ENCODE data around the gene ZFYVE28. TPM values are rescaled to one million over a fixed set of nuclear protein-coding genes. Genes with fewer than 3 reads are reported as not detected.

ZFYVE28 gene
- total and polyA plus RNA-seq, 2 of the 8 experiments (the other 6 are each of a cell fraction or from before 2014, with no cell fraction given), result 1.7 to 4.9 TPM

GRCh38 chr4:2371765-2372487, 46.5 kb downstream of the ZFYVE28 start:
- no peak for FAIRE-seq
- WGBS, 2 experiments (ENCODE audit: extremely low coverage in 1 of 2, insufficient coverage in 1 of 2, insufficient read length in 1 of 2, insufficient replicate concordance in 2 of 2, low coverage in 1 of 2, low lambda C conversion rate in 2 of 2, missing lambda C conversion rate in 1 of 2), result 87% methylated on average over 27 of the region's 27 CpGs; no CpG with 5 or more reads in 1 of the 2 experiments

More at GRCh38 chr4:2371765-2372487, 46.5 kb downstream of the ZFYVE28 start:
- H3K14ac ChIP-seq (ENCODE audit: insufficient read length), result no peak overlapping the region
- no peak overlapping the region for H2AK5ac ChIP-seq (ENCODE audit: low read depth, low read length)
- no peak for DNase-seq (ENCODE audit: low read depth in 1 of 2, low spot score in 2 of 2)
- H3K79me1 ChIP-seq (ENCODE audit: low read depth, low read length), result no peaks in the 10 kb centered on the region
- H3K4me2 ChIP-seq (ENCODE audit: insufficient read depth in 1 of 2, low read depth in 2 of 2, low read length in 2 of 2), result no peak overlapping the region
- H3K4me3 ChIP-seq (ENCODE audit: extremely low read depth in 1 of 4, insufficient read depth in 2 of 4, low read depth in 3 of 4, low read length in 4 of 4), result no peak overlapping the region
- H3K27me3 ChIP-seq (replicated peaks in 1 of 4; ENCODE audit: control insufficient read depth in 3 of 4, extremely low read depth in 1 of 4, insufficient read depth in 3 of 4, low read length in 3 of 4), result no peaks in the 10 kb centered on the region
- no peaks in the 10 kb centered on the region for H3K36me3 ChIP-seq (ENCODE audit: control insufficient read depth in 2 of 4, insufficient read depth in 4 of 4, low read length in 3 of 4)
- no peak overlapping the region for H2BK20ac ChIP-seq (ENCODE audit: low read length)
- ChIA-PET POLR2A (ENCODE audit: partially characterized antibody) (no interaction called here), CTCF (ENCODE audit: partially characterized antibody) (interaction anchor here (0.8 kb wide), 1 partner anchor 152 kb away, joined by 4 read pairs; no protein-coding TSS in a partner anchor)
- no peak overlapping the region for H3K23ac ChIP-seq (ENCODE audit: insufficient read length)
- no peak for TF ChIP-seq SP1 (IDR thresholded peaks at IDR 0.05; ENCODE audit: low read depth, low read length)
- TF ChIP-seq SIRT6 (IDR thresholded peaks at IDR 0.05; ENCODE audit: low read length), result no peak
- TF ChIP-seq RFX5 (IDR thresholded peaks at IDR 0.05; ENCODE audit: borderline replicate concordance, low read depth, low read length), result no peak
- TF ChIP-seq CTBP2 (IDR thresholded peaks at IDR 0.05; ENCODE audit: borderline replicate concordance, insufficient read depth, insufficient read length, low read length), result no peak
- no peak for TF ChIP-seq JUN (IDR thresholded peaks at IDR 0.05; ENCODE audit: low read depth, low read length)
- no peak overlapping the region for H2BK15ac ChIP-seq (ENCODE audit: low read length)
- no peak overlapping the region for H3K4ac ChIP-seq (replicated peaks; ENCODE audit: insufficient read length, low read depth, low read length)
- H2BK120ac ChIP-seq (replicated peaks; ENCODE audit: low read depth, low read length), result no peak overlapping the region
- no peak overlapping the region for H2BK5ac ChIP-seq (ENCODE audit: low read depth, low read length)
- H4K20me1 ChIP-seq (replicated peaks in 1 of 2; ENCODE audit: control insufficient read depth in 1 of 2, insufficient read depth in 2 of 2, low read length in 2 of 2), result no peaks in the 10 kb centered on the region
- no peaks in the 10 kb centered on the region for H3K79me2 ChIP-seq (ENCODE audit: control insufficient read depth in 1 of 2, insufficient read depth in 2 of 2, low read length in 2 of 2)
- no peak overlapping the region for H4K5ac ChIP-seq (ENCODE audit: insufficient read length, low read depth, low read length)
- no peak overlapping the region for H4K8ac ChIP-seq (ENCODE audit: extremely low read depth, insufficient read depth, low read length)
- peaks cover 0 to 4% of the 10 kb centered on the region in 2 experiments; a peak in 3 of 4 replicates for H3K9me3 ChIP-seq (ENCODE audit: insufficient read depth in 2 of 2, low read depth in 1 of 2, low read length in 1 of 2)
- no peak overlapping the region; a peak in 1 of 7 replicates for H3K9ac ChIP-seq (replicated peaks in 1 of 4; ENCODE audit: extremely low read depth in 1 of 4, low read depth in 3 of 4, low read length in 3 of 4)
- no peaks in the 10 kb centered on the region for H3K4me1 ChIP-seq (replicated peaks in 1 of 4; ENCODE audit: control insufficient read depth in 3 of 4, insufficient read depth in 4 of 4, low read length in 3 of 4)
- H3K23me2 ChIP-seq (ENCODE audit: low read depth, low read length), result no peaks in the 10 kb centered on the region
- H2AFZ ChIP-seq (ENCODE audit: low read length), result no peak overlapping the region
- H3K18ac ChIP-seq (ENCODE audit: extremely low read depth, low read length), result no peak overlapping the region
- no peak overlapping the region for H3K56ac ChIP-seq (replicated peaks; ENCODE audit: insufficient read length, low read depth, low read length)
- H4K91ac ChIP-seq (replicated peaks; ENCODE audit: insufficient read length, low read length), result no peak overlapping the region
- no peak overlapping the region for H2BK12ac ChIP-seq (ENCODE audit: low read depth, low read length)
- no peak overlapping the region for H3K27ac ChIP-seq (ENCODE audit: low read depth, low read length)

Data from H1 (cell line).